Measurements from ENCODE around the gene NUMA1. TPM values are rescaled to one million over a fixed set of nuclear protein-coding genes. Genes with fewer than 3 reads are reported as not detected.
A peak's percentile ranks its signal among the peaks of the same experiment; 100 is the strongest.

The NUMA1 gene
- total and polyA plus RNA-seq, 2 of the 13 experiments (the other 11 are each of a cell fraction or from before 2014, with no cell fraction given), result 57.3 to 60.2 TPM

DNA sequence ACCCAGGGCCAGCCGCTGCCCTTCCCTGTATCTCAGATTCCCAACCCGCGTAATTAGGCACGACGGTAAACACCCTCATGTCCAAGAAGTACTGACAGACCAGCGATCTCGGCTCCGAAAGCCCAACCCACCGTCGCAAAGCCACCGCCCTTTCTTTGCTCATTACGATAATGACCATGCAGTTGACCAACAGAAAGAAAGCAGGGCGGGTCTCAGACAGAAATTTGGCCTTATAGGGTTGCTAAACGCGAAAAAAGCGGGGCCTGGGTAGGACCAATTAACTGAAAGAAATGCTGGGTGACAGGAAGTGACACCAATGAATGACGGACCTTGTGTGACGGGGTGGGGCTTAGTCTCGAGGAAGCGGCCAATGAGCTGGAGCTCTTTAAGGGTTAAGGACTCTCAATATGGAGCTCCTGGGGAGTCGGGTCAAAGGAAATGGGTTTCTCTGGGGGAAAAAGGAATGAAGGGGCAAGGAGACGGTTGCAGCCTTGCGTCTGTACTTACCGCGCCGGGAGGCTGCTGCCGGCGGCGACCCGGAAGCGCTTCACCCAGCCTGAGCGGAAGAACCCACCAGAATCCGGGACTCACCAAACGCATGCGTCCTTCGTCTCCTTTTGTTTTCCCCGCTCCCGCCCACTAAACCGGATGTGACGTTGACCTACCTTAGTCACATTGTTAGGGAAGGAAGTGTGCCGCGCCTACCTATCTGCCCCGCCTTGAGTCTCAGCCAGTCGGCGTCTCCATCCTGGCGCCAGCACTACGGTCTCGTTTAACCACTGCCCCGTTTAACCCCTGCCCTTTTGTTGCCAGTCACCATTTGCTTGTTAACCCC lies 32.0 kb upstream of the NUMA1 start, which contains the start of gene ANAPC15 (continued):
- TF ChIP-seq, protein P1, sequence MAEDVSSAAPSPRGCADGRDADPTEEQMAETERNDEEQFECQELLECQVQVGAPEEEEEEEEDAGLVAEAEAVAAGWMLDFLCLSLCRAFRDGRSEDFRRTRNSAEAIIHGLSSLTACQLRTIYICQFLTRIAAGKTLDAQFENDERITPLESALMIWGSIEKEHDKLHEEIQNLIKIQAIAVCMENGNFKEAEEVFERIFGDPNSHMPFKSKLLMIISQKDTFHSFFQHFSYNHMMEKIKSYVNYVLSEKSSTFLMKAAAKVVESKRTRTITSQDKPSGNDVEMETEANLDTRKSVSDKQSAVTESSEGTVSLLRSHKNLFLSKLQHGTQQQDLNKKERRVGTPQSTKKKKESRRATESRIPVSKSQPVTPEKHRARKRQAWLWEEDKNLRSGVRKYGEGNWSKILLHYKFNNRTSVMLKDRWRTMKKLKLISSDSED (CRISPR knock-in tag; IDR thresholded peaks at IDR 0.05), result no peak
- TF ChIP-seq ZNF607 (CRISPR knock-in tag; IDR thresholded peaks at IDR 0.05; ENCODE audit: borderline replicate concordance), result no peak
- TF ChIP-seq, protein P2, sequence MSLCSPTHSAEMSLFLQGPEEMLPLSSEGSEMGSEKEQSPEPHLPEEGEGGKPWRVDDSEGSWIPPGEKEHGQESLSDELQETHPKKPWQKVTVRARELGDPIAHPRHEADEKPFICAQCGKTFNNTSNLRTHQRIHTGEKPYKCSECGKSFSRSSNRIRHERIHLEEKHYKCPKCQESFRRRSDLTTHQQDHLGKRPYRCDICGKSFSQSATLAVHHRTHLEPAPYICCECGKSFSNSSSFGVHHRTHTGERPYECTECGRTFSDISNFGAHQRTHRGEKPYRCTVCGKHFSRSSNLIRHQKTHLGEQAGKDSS (CRISPR knock-in tag; IDR thresholded peaks at IDR 0.05; ENCODE audit: borderline replicate concordance, low read depth), result 0 out of 2 replicates have a peak, but pooled peaks have one; percentile 47
- peak; percentile 82 for TF ChIP-seq ERF (CRISPR knock-in tag; IDR thresholded peaks at IDR 0.05)
- no peak for TF ChIP-seq CBFB (CRISPR knock-in tag; IDR thresholded peaks at IDR 0.05)
- TF ChIP-seq ZNF230 (CRISPR knock-in tag; IDR thresholded peaks at IDR 0.05), result 0 out of 2 replicates have a peak, but pooled peaks have one; percentile 47
- TF ChIP-seq ZSCAN29 (CRISPR knock-in tag; conservative IDR thresholded peaks at IDR 0.05), result no peak
- TF ChIP-seq, protein P3, sequence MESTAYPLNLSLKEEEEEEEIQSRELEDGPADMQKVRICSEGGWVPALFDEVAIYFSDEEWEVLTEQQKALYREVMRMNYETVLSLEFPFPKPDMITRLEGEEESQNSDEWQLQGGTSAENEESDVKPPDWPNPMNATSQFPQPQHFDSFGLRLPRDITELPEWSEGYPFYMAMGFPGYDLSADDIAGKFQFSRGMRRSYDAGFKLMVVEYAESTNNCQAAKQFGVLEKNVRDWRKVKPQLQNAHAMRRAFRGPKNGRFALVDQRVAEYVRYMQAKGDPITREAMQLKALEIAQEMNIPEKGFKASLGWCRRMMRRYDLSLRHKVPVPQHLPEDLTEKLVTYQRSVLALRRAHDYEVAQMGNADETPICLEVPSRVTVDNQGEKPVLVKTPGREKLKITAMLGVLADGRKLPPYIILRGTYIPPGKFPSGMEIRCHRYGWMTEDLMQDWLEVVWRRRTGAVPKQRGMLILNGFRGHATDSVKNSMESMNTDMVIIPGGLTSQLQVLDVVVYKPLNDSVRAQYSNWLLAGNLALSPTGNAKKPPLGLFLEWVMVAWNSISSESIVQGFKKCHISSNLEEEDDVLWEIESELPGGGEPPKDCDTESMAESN (CRISPR knock-in tag; conservative IDR thresholded peaks at IDR 0.05), result peak; percentile 66; the same call in 1 of the 2 replicates
- peak; percentile 49; the same call in 1 of the 2 replicates for TF ChIP-seq KDM5B (CRISPR knock-in tag; IDR thresholded peaks at IDR 0.05; ENCODE audit: borderline replicate concordance)
- no peak for TF ChIP-seq RBM22 (optimal IDR thresholded peaks at IDR 0.05; ENCODE audit: low read length)
- TF ChIP-seq, protein P4, sequence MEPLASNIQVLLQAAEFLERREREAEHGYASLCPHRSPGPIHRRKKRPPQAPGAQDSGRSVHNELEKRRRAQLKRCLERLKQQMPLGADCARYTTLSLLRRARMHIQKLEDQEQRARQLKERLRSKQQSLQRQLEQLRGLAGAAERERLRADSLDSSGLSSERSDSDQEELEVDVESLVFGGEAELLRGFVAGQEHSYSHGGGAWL (CRISPR knock-in tag; IDR thresholded peaks at IDR 0.05), result no peak
- no peak for TF ChIP-seq FOXA1 (IDR thresholded peaks at IDR 0.05)
- TF ChIP-seq FOXA1 (CRISPR knock-in tag; IDR thresholded peaks at IDR 0.05), result peak; percentile 61
- TF ChIP-seq ZNF329 (CRISPR knock-in tag; IDR thresholded peaks at IDR 0.05; ENCODE audit: low read depth), result no peak
- peak; percentile 57 for TF ChIP-seq HCFC1 (IDR thresholded peaks at IDR 0.05; ENCODE audit: low read depth, low read length)
- TF ChIP-seq, protein P5, sequence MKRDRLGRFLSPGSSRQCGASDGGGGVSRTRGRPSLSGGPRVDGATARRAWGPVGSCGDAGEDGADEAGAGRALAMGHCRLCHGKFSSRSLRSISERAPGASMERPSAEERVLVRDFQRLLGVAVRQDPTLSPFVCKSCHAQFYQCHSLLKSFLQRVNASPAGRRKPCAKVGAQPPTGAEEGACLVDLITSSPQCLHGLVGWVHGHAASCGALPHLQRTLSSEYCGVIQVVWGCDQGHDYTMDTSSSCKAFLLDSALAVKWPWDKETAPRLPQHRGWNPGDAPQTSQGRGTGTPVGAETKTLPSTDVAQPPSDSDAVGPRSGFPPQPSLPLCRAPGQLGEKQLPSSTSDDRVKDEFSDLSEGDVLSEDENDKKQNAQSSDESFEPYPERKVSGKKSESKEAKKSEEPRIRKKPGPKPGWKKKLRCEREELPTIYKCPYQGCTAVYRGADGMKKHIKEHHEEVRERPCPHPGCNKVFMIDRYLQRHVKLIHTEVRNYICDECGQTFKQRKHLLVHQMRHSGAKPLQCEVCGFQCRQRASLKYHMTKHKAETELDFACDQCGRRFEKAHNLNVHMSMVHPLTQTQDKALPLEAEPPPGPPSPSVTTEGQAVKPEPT (CRISPR knock-in tag; IDR thresholded peaks at IDR 0.05; ENCODE audit: low read depth), result 0 out of 2 replicates have a peak, but pooled peaks have one; percentile 83
- peak; percentile 39; the same call in 1 of the 2 replicates for TF ChIP-seq ZSCAN31 (CRISPR knock-in tag; IDR thresholded peaks at IDR 0.05; ENCODE audit: low read depth)
- TF ChIP-seq TEAD3 (CRISPR knock-in tag; optimal IDR thresholded peaks at IDR 0.05; ENCODE audit: borderline replicate concordance), result peak; percentile 60
- TF ChIP-seq ZNF205 (CRISPR knock-in tag; IDR thresholded peaks at IDR 0.05), result 0 out of 2 replicates have a peak, but pooled peaks have one; percentile 34
- TF ChIP-seq BCL6 (CRISPR knock-in tag; IDR thresholded peaks at IDR 0.05), result peak; percentile 17; the same call in 1 of the 2 replicates
- TF ChIP-seq, protein P6, sequence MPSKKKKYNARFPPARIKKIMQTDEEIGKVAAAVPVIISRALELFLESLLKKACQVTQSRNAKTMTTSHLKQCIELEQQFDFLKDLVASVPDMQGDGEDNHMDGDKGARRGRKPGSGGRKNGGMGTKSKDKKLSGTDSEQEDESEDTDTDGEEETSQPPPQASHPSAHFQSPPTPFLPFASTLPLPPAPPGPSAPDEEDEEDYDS (CRISPR knock-in tag; IDR thresholded peaks at IDR 0.05), result peak; percentile 77
- no peak for TF ChIP-seq ZNF468 (CRISPR knock-in tag; IDR thresholded peaks at IDR 0.05)
- peak; percentile 98 for TF ChIP-seq POLR2AphosphoS5 (IDR thresholded peaks at IDR 0.05; ENCODE audit: low read depth, low read length)
- TF ChIP-seq MIER2 (CRISPR knock-in tag; IDR thresholded peaks at IDR 0.05), result peak; percentile 73
